IPS-18c (cell line): ENCODE results near the gene PRR12.
A peak's percentile ranks its signal among the peaks of the same experiment; 100 is the strongest.

ENCODE experiments used
- H3K4me3 ChIP-seq: 2 replicates; pipeline ENCODE4 v1.7.0; 2013; ENCODE audit warnings: low read depth, mild to moderate bottlenecking, low read length, moderate library complexity; ENCODE audit not compliant: insufficient read depth
- H3K9me3 ChIP-seq: one replicate; pipeline ENCODE4 v1.6.1; 2013; ENCODE audit warnings: mild to moderate bottlenecking, low read length, moderate library complexity; ENCODE audit not compliant: control insufficient read depth, insufficient read depth

PRR12 gene

DNA sequence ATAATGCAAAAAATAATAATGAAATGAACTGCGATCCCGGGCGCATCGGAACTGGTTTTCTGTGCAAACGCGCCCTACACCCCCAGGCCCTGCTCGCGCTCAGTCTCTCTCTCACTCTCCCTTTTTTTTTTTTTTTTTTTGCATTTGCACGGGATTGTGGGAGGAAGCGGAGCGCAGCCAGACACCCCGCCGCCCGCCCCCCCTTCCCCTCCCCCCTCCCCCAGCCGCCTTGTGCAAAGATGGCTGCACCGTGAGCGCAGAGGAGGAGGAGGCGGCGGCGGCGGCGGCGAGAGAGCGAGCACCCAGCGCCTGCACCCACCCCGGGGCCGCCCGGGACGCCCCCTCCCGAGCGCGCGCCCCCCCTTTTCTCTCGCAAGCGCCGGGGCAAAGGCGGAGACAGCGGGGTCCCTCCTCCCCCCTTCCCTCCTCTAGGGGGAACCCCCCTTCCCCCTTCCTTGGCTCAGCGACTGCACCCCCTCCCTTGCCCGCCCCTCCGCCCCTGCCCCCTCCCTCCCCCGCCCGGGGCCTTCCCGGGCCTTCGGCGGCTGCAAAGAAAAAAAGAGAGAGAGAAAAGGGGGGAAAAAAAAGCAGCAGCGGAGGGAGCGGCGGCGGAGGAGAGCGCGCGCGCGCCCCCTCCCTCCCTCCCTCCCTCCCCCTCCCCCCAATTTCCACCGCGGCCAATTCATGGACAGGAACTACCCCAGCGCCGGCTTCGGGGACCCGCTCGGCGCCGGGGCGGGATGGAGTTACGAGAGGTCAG, at the start of gene PRR12:
Gene PRR12, plus strand, starts transcription at position 212 of the 760 bp plus-strand sequence. Its CDS starts 473 bp downstream, at position 685.
- Histone ChIP-seq H3K4me3 (peak within 1 kb of the TSS; percentile 96), H3K9me3 (no peaks in the 10 kb centered on the region)

GRCh38 chr19:49541914-49542313, 49.1 kb upstream of the PRR12 start:
- H3K4me3 ChIP-seq: no peak overlapping the region
- H3K9me3 ChIP-seq: no peaks in the 10 kb centered on the region

DNA sequence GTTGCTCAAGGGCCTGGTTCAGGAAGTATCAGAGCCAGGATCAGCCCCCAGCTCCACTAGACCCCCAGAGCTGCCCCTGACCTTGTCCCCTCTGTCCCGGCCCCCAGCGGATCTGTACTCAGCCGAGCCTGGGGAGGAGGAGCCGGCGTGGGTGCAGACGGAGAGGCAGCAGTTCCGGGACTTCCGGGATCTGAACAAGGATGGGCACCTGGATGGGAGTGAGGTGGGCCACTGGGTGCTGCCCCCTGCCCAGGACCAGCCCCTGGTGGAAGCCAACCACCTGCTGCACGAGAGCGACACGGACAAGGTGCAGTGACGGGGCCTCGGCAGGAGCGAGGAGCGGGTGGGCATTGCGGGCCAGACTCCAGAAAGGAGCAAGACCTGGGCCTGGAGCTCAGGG, 48.5 kb upstream of the PRR12 start:
- H3K4me3 ChIP-seq: no peak overlapping the region

DNA sequence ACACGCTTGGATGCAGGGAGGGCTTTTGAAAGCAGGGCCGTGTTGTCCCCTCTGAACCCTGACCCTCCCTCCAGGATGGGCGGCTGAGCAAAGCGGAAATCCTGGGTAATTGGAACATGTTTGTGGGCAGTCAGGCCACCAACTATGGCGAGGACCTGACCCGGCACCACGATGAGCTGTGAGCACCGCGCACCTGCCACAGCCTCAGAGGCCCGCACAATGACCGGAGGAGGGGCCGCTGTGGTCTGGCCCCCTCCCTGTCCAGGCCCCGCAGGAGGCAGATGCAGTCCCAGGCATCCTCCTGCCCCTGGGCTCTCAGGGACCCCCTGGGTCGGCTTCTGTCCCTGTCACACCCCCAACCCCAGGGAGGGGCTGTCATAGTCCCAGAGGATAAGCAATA, 48.0 kb upstream of the PRR12 start:
- no peak overlapping the region for H3K4me3 ChIP-seq
- H3K9me3 ChIP-seq: no peaks in the 10 kb centered on the region

More for the DNA sequence above, 48.5 kb upstream of the PRR12 start:
- no peaks in the 10 kb centered on the region for H3K9me3 ChIP-seq

- H3K9me3 ChIP-seq: no peaks in the 10 kb centered on the region
- no peak overlapping the region for H3K4me3 ChIP-seq
These were observed 46.8 kb upstream of the PRR12 start for GRCh38 chr19:49544154-49544553.

DNA sequence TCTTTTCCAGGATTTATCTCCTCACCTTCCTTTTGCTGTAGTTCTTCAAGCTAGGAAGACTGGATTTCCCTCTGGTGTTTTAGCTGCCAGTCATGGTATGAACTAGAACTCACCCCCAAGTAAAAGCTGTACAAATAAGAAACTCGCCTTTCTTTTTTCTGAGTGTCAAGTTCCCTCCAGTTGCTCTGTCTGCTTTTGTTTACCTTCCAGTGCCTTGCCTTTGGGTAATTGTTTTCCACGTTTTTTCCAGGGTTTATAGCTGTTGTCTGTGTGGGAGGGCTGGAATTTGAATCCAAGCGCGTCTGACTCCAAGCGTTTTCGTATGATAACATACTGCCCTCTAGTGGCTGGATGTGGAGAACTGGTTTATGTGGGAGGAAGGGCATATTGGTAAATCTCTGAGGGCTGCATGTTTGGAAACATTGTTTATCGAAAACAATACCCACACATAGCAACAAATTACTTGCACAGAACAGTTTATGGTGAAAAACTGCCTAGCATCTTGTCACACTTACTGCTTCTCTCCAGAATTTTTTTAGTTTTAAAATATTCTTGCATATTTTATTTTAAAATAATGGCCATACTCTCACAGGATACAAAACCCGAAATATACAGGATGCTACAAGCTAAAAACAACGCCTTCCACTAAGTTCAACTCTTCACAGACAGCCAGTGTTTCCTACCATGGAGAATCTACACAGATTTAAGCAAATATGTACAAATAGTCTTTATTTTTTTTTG, 44.0 kb upstream of the PRR12 start:
- Histone ChIP-seq H3K4me3 (no peak overlapping the region), H3K9me3 (no peaks in the 10 kb centered on the region)

DNA sequence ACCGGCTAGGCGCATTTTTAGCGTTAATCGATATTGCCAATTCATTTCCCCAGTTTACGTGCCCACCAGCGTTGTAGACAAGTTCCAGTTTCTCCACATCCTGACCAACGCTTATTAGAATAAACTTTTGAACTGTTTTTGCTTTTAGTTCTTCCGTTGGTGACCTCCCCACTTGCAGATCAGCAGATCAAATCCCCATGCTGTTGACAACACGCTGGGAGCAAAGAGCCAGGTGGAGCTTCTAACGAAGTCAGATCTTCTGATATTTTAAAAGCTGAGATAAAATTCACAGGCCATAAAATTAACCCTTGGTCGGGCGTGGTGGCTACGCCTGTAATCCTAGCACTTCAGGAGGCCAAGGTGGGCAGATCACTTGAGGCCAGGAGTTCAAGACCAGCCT, 41.9 kb upstream of the PRR12 start:
- no peaks in the 10 kb centered on the region for H3K9me3 ChIP-seq
- no peak overlapping the region for H3K4me3 ChIP-seq

- Histone ChIP-seq H3K9me3 (no peaks in the 10 kb centered on the region), H3K4me3 (no peak overlapping the region)
These were observed 39.5 kb upstream of the PRR12 start for GRCh38 chr19:49551531-49551930.

DNA sequence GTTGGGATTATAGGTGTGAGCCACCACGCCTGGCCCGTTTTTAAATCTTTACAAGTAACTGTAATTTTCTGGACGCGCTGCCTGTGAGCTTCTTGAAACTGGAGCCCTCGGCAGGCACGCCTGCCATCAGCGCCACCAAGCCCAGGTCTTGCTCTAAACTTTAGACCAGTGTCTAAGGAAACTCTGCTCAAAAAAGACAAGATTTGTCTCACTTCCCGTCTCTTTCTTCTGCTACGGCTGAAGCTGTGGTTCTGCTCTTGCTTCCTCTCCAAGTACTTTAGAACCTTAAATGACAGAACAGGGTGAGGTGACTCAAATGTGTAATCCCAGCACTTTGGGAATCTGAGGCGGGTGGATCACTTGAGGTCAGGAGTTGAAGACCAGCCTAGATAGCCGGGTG, 38.2 kb upstream of the PRR12 start:
- no peaks in the 10 kb centered on the region for H3K9me3 ChIP-seq

DNA sequence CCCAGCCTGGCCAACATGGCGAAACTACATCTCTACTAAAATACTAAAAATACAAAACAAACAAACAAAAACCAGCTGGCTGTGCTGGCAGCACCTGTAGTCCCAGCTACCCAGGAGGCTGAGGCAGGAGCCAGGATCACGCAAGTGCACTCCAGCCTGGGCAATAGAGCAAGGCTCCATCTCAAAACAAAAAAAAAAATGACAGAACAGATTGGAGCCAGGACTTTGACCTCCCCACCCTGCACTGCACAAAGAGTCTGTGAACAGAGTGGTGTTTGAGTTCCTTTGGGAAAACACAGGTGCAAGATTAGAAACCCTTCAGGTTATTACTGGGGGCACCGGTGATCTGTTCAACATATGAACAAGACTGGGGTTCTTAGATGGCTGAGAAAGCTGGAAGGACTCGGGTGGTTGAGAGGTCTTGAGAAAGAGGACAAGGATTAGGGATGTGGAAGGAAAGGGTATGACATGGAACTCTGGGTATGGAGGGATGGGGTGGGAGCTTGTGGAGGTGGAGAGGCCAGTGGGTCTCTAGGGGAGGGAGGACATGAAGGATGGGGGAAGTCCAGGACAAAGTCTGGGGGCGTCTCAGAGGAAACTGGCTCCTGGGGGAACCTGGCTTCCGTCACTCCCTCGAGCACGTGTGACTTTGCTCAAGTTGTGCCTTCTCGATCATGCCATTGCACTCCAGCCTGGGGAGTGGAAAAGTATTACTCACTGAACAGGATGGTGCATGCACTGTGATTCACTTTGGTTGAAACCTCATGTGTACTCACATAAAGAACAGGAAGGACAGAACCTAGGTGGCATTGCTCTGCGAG, 37.3 kb upstream of the PRR12 start:
- Histone ChIP-seq H3K4me3 (no peak overlapping the region), H3K9me3 (no peaks in the 10 kb centered on the region)

More for the DNA sequence above, 38.2 kb upstream of the PRR12 start:
- H3K4me3 ChIP-seq: no peak overlapping the region

DNA sequence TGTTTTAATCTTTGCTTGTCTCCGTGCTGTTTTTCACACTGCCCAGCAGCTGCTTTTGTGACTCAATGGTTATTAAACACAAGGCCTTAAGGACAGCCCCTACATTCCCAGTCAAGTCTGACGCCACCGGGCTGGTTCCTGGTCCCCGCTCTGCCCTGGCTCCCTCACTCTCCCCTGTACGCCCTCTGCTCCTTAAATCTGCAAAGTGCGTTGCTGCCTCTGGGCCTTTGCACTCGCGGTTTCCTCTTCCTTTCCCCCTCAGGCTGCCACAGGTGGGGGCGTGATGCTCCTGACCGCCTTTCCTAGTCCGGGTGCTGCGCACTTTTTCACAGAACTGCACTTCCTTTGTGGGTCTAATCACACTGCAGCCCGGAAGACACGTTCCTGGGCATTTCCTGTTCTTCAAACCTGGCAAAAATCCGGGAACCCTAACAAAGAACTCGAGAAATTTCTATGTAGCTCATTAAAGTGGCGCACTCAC, 36.2 kb upstream of the PRR12 start:
- no peaks in the 10 kb centered on the region for H3K9me3 ChIP-seq
- H3K4me3 ChIP-seq: no peak overlapping the region

DNA sequence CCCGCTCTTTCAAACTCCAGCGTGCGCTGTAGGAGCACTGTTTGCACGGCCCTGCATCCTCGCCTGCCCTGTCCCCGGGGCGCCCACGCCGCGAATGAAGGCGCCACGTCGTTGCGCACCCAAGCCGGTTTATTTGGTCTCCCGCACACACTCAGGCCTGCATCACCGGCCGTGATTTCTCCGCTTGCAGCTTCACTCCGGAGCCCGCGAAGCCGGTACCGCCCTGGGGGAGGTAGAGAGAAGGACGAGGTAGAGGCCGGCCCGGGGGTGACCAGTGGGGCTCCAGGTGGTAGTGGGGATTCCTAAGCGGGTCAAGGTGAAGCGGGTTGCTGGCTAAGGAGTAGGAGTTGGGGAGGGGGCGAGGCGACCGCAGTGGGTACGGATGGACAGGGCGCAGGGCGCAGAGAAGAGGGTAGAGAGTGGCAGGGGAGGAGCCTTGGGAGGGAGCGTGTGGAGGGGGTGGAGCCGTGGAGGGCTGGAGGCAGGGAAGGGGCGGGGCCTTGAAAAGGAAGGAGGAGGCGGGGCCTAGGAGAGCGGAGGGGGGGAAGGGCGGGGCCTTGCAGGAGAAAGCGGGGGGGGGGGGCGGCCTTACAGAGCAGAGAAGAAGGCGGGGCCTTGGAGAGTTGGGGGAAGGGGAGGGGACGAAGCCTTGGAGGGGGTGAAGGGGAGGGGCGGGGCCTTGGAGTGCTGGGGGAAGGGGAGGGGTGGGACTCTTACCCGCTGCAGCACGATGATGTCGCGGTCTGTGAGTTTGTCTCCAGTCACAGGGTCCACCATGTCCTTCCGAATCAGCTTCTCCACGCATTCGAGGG, 35.2 kb upstream of the PRR12 start:
- H3K9me3 ChIP-seq: peaks cover 3% of the 10 kb centered on the region
- H3K4me3 ChIP-seq: peak overlapping the region; percentile 47

- peak overlapping the region; percentile 47 for H3K4me3 ChIP-seq
- peaks cover 3% of the 10 kb centered on the region for H3K9me3 ChIP-seq
These were observed 34.3 kb upstream of the PRR12 start for GRCh38 chr19:49556412-49557398.

DNA sequence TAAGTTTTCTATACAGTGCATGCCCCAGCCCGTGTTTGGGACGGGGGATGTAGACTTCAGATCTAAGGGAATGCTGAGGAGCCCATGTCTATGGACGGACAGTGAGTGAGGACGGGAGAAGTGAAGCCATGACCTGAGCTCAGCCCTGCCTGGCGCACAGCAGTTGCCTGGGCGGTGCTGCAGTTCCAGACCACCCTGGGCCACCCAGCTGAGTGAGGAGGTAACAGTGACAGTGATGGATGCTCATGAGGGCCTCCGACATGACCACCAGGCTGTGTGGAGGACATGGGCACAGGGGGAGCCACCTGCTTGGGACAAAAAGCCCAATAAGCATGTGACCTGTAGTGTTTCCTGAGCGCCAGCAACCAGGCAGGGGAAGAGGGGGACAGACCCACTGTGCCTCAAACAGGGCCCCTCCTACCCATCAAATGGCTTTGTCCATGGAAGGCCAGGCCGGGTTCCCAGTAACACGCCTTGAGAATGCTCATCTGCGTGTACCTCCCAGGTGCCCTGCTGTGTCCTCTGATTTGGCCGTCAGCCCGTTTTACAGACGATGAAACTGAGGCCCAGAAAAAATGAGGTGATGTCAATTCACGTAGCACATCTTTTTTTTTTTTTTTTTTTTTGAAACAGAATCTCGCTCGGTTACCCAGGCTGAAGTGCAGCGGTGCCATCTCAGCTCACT, 33.2 kb upstream of the PRR12 start:
- peaks cover 3% of the 10 kb centered on the region for H3K9me3 ChIP-seq
- no peak overlapping the region for H3K4me3 ChIP-seq

DNA sequence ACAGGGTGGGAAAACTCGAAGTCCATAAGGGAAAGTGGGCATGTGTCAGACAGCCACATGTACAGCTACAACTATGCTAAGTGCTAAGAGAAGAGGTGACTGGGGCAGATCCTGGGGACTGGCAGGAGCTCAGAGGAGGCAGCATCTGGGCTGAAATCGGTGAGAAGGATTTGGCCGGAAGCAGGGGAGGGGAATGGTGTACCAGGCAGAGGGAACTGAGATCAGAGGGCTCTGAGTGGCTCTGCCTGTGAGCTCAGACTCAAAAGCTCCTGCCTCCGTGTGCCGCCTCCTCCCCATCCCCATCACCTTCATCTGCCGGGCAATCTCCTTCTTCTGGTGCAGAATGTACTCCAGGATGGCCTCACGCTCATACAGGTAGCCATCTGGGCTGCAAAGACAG, 32.4 kb upstream of the PRR12 start:
- Histone ChIP-seq H3K4me3 (no peak overlapping the region), H3K9me3 (peaks cover 3% of the 10 kb centered on the region)
